GM12878 (cell line): ENCODE results near the gene POFUT2. TPM values are rescaled to one million over a fixed set of nuclear protein-coding genes. Genes with fewer than 3 reads are reported as not detected.

Experiments
- ATAC-seq: fragments of 200-7000 bp; cut with Tn5 transposase; 3 replicates; pipeline ENCODE4 v1.9.1; 2020; ENCODE audit warnings: mild to moderate bottlenecking, moderate library complexity
- BruUV-seq: library from RNA; stranded (reverse); fragments of 400-500 nt; replicated peaks from 2 replicates; lab custom pipeline; 2021; lab: Mats Ljungman, UMichigan
- CTCF ChIA-PET: fragments of 300-600 bp; sonication (Branson Sonifier 250); formaldehyde crosslinking; extraction: SDS; loops from one replicate; lab custom pipeline; 2021; ENCODE audit warnings: inconsistent platforms; lab: Yijun Ruan, JAX
- POLR2A ChIA-PET: fragments of 350-600 bp; formaldehyde crosslinking; extraction: SDS; loops from one replicate; lab custom pipeline; 2021; ENCODE audit warnings: inconsistent platforms; lab: Charles Lee
- RAD21 ChIA-PET: fragments of 300-600 bp; sonication (Branson Sonifier 250); formaldehyde crosslinking; loops from one replicate; lab custom pipeline; 2023; ENCODE audit warnings: antibody characterized with exemption; ENCODE audit not compliant: unreplicated experiment; lab: Charles Lee
- SMC1A ChIA-PET: fragments of 300-600 bp; sonication (Branson Sonifier 250); formaldehyde crosslinking; loops from one replicate; lab custom pipeline; 2023; ENCODE audit not compliant: unreplicated experiment, uncharacterized antibody; lab: Charles Lee
- DNase-seq: peaks from one replicate; pipeline ENCODE4 v3.0.0-alpha.2; 2011; ENCODE audit warnings: low read depth, low spot score
- FAIRE-seq: peaks from 3 replicates; lab custom pipeline; 2011; peaks lifted over from hg19 to GRCh38; lab: Jason Lieb, UNC
- H2AFZ ChIP-seq: 2 replicates; pipeline ENCODE4 v1.6.0; 2011; ENCODE audit warnings: low read depth, low read length, control low read depth; ENCODE audit not compliant: control insufficient read depth
- H3K27ac ChIP-seq: 2 replicates; pipeline ENCODE4 v1.5.1; 2011; ENCODE audit warnings: control low read depth; ENCODE audit not compliant: control insufficient read depth, insufficient read depth
- H3K27me3 ChIP-seq, 2 experiments: replicated peaks in 1 of 2; 2 replicates each; pipeline versions ENCODE4 v1.6.0 to v1.6.1; 2011; ENCODE audit warnings: low read length in 1 of 2; ENCODE audit not compliant: control insufficient read depth in 2 of 2, insufficient read depth in 2 of 2
- H3K36me3 ChIP-seq, 2 experiments: 2 replicates each; pipeline ENCODE4 v1.5.1; 2011; ENCODE audit warnings: low read length in 1 of 2; ENCODE audit not compliant: control insufficient read depth in 2 of 2, insufficient read depth in 2 of 2
- H3K4me1 ChIP-seq: 2 replicates; pipeline ENCODE4 v1.6.1; 2011; ENCODE audit warnings: mild to moderate bottlenecking, low read length, moderate library complexity, mixed read lengths; ENCODE audit not compliant: control insufficient read depth, insufficient read depth
- H3K4me2 ChIP-seq: 2 replicates; pipeline ENCODE4 v1.6.0; 2011; ENCODE audit warnings: control low read depth; ENCODE audit not compliant: control insufficient read depth, insufficient read depth
- H3K4me3 ChIP-seq: fragments of 200-600 bp; sonication (generic); 2 replicates; pipeline ENCODE4 v1.5.1; 2016
- H3K79me2 ChIP-seq: 2 replicates; pipeline ENCODE4 v1.6.0; 2011; ENCODE audit warnings: low read length; ENCODE audit not compliant: control insufficient read depth, insufficient read depth
- H3K9ac ChIP-seq: 2 replicates; pipeline ENCODE4 v1.8.0; 2011; ENCODE audit warnings: low read length, control low read depth, mixed read lengths; ENCODE audit not compliant: control insufficient read depth, insufficient read depth
- H3K9me3 ChIP-seq: replicated peaks from 3 replicates; pipeline ENCODE4 v1.5.1; 2011; ENCODE audit warnings: mild to moderate bottlenecking, low read length; ENCODE audit not compliant: control insufficient read depth, insufficient read depth
- H4K20me1 ChIP-seq: 2 replicates; pipeline ENCODE4 v1.6.0; 2011; ENCODE audit not compliant: control insufficient read depth, insufficient read depth
- BMI1 ChIP-seq: fragments of 450-650 bp; IDR thresholded peaks from 2 replicates; pipeline ENCODE4 v1.6.1; 2016; ENCODE audit warnings: mild to moderate bottlenecking, moderate library complexity, borderline replicate concordance
- CREM ChIP-seq: IDR thresholded peaks from 2 replicates; pipeline ENCODE4 v1.6.1; 2014; ENCODE audit warnings: antibody characterized with exemption, low read depth
- HDGF ChIP-seq: fragments of 450-650 bp; IDR thresholded peaks from 2 replicates; pipeline ENCODE4 v1.6.1; 2016; ENCODE audit warnings: antibody characterized with exemption
- IKZF2 ChIP-seq, 2 experiments: fragments of 450-650 bp; IDR thresholded peaks; 2 replicates each; pipeline ENCODE4 v1.6.1; 2017; ENCODE audit warnings: mild to moderate bottlenecking in 2 of 2, moderate library complexity in 2 of 2
- MTA3 ChIP-seq: IDR thresholded peaks from 2 replicates; pipeline ENCODE4 v1.6.1; 2012; ENCODE audit warnings: low read length, inconsistent platforms, borderline replicate concordance
- NFYB ChIP-seq: IDR thresholded peaks from 2 replicates; pipeline ENCODE4 v1.6.1; 2011; ENCODE audit warnings: low read depth, mild to moderate bottlenecking, low read length, improper control_type of control experiment, moderate library complexity; ENCODE audit not compliant: insufficient read depth
- TCF7 ChIP-seq: IDR thresholded peaks from 2 replicates; pipeline ENCODE4 v1.6.1; 2014; ENCODE audit warnings: antibody characterized with exemption, borderline replicate concordance
- YBX1 ChIP-seq: fragments of 450-650 bp; IDR thresholded peaks from 2 replicates; pipeline ENCODE4 v1.6.1; 2016; ENCODE audit warnings: antibody characterized with exemption
- WGBS: methylation state at CpG from one replicate; pipeline ENCODE4 v1.1.6; 2016; ENCODE audit warnings: low lambda C conversion rate; ENCODE audit not compliant: insufficient replicate concordance, insufficient coverage; ENCODE audit errors: missing lambda C conversion rate; 5-methylcytosine and 5-hydroxymethylcytosine counted together
- in situ Hi-C: fragments of 300-500 bp; cut with MboI; formaldehyde crosslinking; loops from 9 replicates; pipeline ENCODE4 v1.14.3; 2018; ENCODE audit warnings: mixed read lengths
- intact Hi-C: fragments of 100-400 bp; cut with micrococcal nuclease; formaldehyde crosslinking; loops from one replicate; pipeline ENCODE4 v1.14.2; 2022; ENCODE audit not compliant: unreplicated experiment
- polyA plus RNA-seq, 11 experiments: library from polyadenylated mRNA; depleted of rRNA in 4 of 11; unstranded in 6 of 11; stranded (reverse) in 5 of 11; fragments of >200 nt; fragmentation: Nextera tagmentation in 4 of 11; fragmentation: Illumina TruSeq in 1 of 11; extraction: Ambion mirVana in 4 of 11; extraction: Trizol in 1 of 11; gene quantifications; 1 replicate in 1 of 11; 2 replicates in 10 of 11; pipeline versions ENCODE4 v1.2.1 to v1.2.3, GENCODE V29; 2011 to 2016; ENCODE audit warnings: inconsistent platforms in 2 of 11, missing spikeins in 2 of 11, low read depth in 1 of 11
- total RNA-seq, 4 experiments: library from RNA; depleted of rRNA in 3 of 4; stranded (reverse); fragments of >200 nt in 3 of 4; fragmentation: Illumina TruSeq in 1 of 4; extraction: Trizol in 1 of 4; gene quantifications; 2 replicates each; pipeline versions ENCODE4 v1.2.1 to v1.2.3, GENCODE V29; 2013 to 2021
- TF ChIP-seq, protein P1 (sequence below): fragments of 450-650 bp; IDR thresholded peaks from 2 replicates; pipeline ENCODE4 v1.6.1; 2017; ENCODE audit warnings: mild to moderate bottlenecking, moderate library complexity
- TF ChIP-seq, protein P2 (sequence below): IDR thresholded peaks from 2 replicates; pipeline ENCODE4 v1.6.1; 2012; ENCODE audit warnings: mild to moderate bottlenecking, low read depth, low read length
- TF ChIP-seq, protein P3 (sequence below): fragments of 150-350 bp; IDR thresholded peaks from 2 replicates; pipeline ENCODE4 v1.6.1; 2016; ENCODE audit warnings: low read depth, low read length

Gene POFUT2
- total and polyA plus RNA-seq, 10 of the 15 experiments (the other 5 are each of a cell fraction or from before 2014, with no cell fraction given), result 1.2 to 15.1 (median 6.8) TPM

DNA sequence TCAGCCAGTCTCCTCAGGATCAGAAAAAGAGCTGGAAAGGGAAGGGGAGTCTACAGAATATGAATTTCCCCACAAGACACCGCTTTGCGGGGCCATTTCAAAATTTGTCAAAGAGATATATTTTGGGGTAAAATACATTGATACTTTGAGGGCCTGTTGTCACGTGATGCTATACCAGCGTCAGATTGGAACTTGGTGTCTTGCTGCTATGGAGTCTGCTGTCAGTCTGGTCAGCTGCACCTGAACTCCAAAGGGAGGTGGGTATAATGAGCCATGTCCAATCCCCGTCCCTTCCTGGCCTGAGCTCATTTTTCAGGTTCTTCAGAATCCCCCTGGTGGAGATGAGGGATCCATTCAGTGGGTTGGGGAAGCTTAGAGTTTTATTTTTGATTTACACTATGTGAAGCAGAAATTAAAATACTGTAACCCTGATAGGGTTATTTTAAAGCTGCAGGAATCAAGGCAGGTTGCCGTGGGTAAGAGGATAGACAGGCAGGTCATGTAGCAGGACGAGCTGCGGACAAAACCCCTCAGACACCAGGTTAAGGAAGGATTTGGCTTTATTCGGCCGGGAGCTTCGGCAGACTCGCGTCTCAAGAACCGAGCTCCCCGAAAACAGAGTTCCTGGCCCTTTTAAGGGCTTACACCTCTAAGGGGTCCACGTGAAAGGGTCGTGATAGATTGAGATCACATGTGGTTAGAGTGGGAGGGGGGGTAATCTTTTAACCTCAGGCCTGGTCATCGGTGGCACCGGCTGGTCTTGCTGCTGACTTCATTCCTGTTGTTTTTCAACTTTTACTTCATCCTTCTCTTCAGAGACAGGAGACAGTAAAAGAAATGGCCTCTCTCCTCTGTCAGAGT lies 2.2 kb upstream of the POFUT2 start:
- H3K27ac ChIP-seq, result no peak overlapping the region
- SMC1A ChIA-PET, result interaction anchor here (0.6 to 4.8 kb wide), 8 partner anchors 12 to 266 kb away, joined by 3 to 23 read pairs (median 3); no protein-coding TSS in a partner anchor
- H3K4me1 ChIP-seq, result 0 out of 2 replicates have a peak, but pooled peaks cover 5% of the 10 kb centered on the region
- H3K4me2 ChIP-seq, result no peak overlapping the region
- CTCF ChIA-PET, result interaction anchor here (0.8 to 8.2 kb wide), 6 partner anchors 19 to 532 kb away, joined by 3 to 87 read pairs (median 6); no protein-coding TSS in a partner anchor
- no peaks in the 10 kb centered on the region for H3K27me3 ChIP-seq
- H3K9ac ChIP-seq, result no peak overlapping the region
- RAD21 ChIA-PET, result interaction anchor here (0.9 to 1.0 kb wide), 2 partner anchors 136 to 138 kb away, joined by 3 to 5 read pairs; no protein-coding TSS in a partner anchor
- no peak for DNase-seq
- in situ Hi-C loops (loop anchor here (10.0 kb wide), 1 partner anchor 525 kb away; no protein-coding TSS in a partner anchor), intact Hi-C loops (loop anchor here (5.0 kb wide), 4 partner anchors 138 to 532 kb away; no protein-coding TSS in a partner anchor)
- H3K9me3 ChIP-seq, result no peaks in the 10 kb centered on the region
- no peak overlapping the region for H3K4me3 ChIP-seq
- no peak overlapping the region for H2AFZ ChIP-seq
- peaks cover 0 to 2% of the 10 kb centered on the region in 2 experiments; a peak in 1 of 4 replicates for H3K36me3 ChIP-seq
- POLR2A ChIA-PET, result interaction anchor here (0.6 kb wide), 1 partner anchor 350 kb away, joined by 3 read pairs; no protein-coding TSS in a partner anchor
- BruUV-seq, result no TSS peak
- 79% methylated on average over 19 of the region's 19 CpGs for WGBS
- FAIRE-seq, result no peak
- H3K79me2 ChIP-seq, result peaks cover 4% of the 10 kb centered on the region
- ATAC-seq, result no peak
- H4K20me1 ChIP-seq, result no peaks in the 10 kb centered on the region
- TF ChIP-seq, protein P1, sequence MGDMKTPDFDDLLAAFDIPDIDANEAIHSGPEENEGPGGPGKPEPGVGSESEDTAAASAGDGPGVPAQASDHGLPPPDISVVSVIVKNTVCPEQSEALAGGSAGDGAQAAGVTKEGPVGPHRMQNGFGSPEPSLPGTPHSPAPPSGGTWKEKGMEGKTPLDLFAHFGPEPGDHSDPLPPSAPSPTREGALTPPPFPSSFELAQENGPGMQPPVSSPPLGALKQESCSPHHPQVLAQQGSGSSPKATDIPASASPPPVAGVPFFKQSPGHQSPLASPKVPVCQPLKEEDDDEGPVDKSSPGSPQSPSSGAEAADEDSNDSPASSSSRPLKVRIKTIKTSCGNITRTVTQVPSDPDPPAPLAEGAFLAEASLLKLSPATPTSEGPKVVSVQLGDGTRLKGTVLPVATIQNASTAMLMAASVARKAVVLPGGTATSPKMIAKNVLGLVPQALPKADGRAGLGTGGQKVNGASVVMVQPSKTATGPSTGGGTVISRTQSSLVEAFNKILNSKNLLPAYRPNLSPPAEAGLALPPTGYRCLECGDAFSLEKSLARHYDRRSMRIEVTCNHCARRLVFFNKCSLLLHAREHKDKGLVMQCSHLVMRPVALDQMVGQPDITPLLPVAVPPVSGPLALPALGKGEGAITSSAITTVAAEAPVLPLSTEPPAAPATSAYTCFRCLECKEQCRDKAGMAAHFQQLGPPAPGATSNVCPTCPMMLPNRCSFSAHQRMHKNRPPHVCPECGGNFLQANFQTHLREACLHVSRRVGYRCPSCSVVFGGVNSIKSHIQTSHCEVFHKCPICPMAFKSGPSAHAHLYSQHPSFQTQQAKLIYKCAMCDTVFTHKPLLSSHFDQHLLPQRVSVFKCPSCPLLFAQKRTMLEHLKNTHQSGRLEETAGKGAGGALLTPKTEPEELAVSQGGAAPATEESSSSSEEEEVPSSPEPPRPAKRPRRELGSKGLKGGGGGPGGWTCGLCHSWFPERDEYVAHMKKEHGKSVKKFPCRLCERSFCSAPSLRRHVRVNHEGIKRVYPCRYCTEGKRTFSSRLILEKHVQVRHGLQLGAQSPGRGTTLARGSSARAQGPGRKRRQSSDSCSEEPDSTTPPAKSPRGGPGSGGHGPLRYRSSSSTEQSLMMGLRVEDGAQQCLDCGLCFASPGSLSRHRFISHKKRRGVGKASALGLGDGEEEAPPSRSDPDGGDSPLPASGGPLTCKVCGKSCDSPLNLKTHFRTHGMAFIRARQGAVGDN, result no peak
- TF ChIP-seq HDGF, result no peak
- no peak for TF ChIP-seq BMI1
- no peak for TF ChIP-seq IKZF2 (IDR thresholded peaks at IDR 0.05)
- TF ChIP-seq CREM, result no peak
- TF ChIP-seq TCF7, result no peak
- TF ChIP-seq MTA3, result no peak
- TF ChIP-seq YBX1, result no peak
- no peak for TF ChIP-seq NFYB
- TF ChIP-seq, protein P2, sequence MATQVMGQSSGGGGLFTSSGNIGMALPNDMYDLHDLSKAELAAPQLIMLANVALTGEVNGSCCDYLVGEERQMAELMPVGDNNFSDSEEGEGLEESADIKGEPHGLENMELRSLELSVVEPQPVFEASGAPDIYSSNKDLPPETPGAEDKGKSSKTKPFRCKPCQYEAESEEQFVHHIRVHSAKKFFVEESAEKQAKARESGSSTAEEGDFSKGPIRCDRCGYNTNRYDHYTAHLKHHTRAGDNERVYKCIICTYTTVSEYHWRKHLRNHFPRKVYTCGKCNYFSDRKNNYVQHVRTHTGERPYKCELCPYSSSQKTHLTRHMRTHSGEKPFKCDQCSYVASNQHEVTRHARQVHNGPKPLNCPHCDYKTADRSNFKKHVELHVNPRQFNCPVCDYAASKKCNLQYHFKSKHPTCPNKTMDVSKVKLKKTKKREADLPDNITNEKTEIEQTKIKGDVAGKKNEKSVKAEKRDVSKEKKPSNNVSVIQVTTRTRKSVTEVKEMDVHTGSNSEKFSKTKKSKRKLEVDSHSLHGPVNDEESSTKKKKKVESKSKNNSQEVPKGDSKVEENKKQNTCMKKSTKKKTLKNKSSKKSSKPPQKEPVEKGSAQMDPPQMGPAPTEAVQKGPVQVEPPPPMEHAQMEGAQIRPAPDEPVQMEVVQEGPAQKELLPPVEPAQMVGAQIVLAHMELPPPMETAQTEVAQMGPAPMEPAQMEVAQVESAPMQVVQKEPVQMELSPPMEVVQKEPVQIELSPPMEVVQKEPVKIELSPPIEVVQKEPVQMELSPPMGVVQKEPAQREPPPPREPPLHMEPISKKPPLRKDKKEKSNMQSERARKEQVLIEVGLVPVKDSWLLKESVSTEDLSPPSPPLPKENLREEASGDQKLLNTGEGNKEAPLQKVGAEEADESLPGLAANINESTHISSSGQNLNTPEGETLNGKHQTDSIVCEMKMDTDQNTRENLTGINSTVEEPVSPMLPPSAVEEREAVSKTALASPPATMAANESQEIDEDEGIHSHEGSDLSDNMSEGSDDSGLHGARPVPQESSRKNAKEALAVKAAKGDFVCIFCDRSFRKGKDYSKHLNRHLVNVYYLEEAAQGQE, result no peak
- TF ChIP-seq, protein P3, sequence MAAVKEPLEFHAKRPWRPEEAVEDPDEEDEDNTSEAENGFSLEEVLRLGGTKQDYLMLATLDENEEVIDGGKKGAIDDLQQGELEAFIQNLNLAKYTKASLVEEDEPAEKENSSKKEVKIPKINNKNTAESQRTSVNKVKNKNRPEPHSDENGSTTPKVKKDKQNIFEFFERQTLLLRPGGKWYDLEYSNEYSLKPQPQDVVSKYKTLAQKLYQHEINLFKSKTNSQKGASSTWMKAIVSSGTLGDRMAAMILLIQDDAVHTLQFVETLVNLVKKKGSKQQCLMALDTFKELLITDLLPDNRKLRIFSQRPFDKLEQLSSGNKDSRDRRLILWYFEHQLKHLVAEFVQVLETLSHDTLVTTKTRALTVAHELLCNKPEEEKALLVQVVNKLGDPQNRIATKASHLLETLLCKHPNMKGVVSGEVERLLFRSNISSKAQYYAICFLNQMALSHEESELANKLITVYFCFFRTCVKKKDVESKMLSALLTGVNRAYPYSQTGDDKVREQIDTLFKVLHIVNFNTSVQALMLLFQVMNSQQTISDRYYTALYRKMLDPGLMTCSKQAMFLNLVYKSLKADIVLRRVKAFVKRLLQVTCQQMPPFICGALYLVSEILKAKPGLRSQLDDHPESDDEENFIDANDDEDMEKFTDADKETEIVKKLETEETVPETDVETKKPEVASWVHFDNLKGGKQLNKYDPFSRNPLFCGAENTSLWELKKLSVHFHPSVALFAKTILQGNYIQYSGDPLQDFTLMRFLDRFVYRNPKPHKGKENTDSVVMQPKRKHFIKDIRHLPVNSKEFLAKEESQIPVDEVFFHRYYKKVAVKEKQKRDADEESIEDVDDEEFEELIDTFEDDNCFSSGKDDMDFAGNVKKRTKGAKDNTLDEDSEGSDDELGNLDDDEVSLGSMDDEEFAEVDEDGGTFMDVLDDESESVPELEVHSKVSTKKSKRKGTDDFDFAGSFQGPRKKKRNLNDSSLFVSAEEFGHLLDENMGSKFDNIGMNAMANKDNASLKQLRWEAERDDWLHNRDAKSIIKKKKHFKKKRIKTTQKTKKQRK, result no peak
